SK-N-MC (cell line): ENCODE measurements around the gene PADI6.

Source experiments
- EZH2 ChIP-seq: fragments of 200-600 bp; sonication (generic); IDR thresholded peaks from one replicate; pipeline ENCODE4 v1.6.1; 2017; ENCODE audit warnings: antibody characterized with exemption
- FOXP2 ChIP-seq: optimal IDR thresholded peaks from 2 replicates; pipeline ENCODE3; 2011; ENCODE audit warnings: mild to moderate bottlenecking, moderate library complexity; ENCODE audit not compliant: insufficient read depth; ENCODE audit errors: extremely low read length, control extremely low read depth
- POLR2AphosphoS5 ChIP-seq: IDR thresholded peaks from 2 replicates; pipeline ENCODE4 v1.6.1; 2012; ENCODE audit warnings: mild to moderate bottlenecking, low read depth, low read length, borderline replicate concordance

DNA sequence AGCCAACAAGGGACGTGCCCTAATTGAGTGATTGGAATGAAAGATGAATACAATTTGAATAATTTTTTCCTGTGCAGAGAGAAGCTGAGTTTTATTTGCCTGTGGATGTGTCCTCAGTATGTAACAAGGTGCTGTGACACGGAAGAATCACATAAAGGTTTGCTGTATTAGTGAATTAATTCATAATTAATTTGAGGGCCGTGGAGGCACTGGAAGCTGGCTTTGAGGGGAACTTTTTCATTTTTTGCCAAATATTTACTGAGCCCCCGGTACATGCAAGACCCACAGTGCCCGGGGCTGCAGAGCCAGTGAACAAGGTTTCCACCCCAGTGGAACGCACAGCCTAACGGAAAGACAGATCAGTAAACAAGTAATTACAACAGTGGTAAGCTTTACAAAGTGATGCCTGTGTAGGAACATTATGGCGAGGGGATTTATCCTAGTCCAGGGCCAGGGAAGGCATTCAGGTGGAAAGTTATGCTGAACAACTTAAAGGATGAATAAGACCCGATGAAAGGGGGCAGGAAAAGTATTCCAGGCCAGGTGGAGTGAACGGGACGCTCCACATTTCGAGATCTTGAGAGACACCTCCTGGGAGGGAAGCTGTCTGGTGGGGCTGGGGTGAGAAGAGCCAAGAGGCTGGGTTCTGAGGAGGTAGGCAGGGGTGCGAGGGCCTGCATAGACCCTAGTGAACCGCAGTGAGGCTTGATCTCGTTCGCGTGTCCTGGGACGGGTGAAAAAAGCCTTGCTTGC, 68.3 kb downstream of the PADI6 start:
- no peak for TF ChIP-seq POLR2AphosphoS5
- no peak for TF ChIP-seq EZH2
- no peak for TF ChIP-seq FOXP2
